HG03432 (cell line): ENCODE results near the gene OR51B4.
"Not testable (repeated sequence)": the region's sequence is repeated elsewhere in the genome, so short reads cannot be mapped to it uniquely, and the experiment has no call there.

Experiments used
- ATAC-seq: cut with Tn5 transposase; IDR thresholded peaks from one replicate; pipeline ENCODE4 v1.9.1; 2021; ENCODE audit warnings: mild to moderate bottlenecking, moderate library complexity; ENCODE audit not compliant: unreplicated experiment

Gene OR51B4

DNA sequence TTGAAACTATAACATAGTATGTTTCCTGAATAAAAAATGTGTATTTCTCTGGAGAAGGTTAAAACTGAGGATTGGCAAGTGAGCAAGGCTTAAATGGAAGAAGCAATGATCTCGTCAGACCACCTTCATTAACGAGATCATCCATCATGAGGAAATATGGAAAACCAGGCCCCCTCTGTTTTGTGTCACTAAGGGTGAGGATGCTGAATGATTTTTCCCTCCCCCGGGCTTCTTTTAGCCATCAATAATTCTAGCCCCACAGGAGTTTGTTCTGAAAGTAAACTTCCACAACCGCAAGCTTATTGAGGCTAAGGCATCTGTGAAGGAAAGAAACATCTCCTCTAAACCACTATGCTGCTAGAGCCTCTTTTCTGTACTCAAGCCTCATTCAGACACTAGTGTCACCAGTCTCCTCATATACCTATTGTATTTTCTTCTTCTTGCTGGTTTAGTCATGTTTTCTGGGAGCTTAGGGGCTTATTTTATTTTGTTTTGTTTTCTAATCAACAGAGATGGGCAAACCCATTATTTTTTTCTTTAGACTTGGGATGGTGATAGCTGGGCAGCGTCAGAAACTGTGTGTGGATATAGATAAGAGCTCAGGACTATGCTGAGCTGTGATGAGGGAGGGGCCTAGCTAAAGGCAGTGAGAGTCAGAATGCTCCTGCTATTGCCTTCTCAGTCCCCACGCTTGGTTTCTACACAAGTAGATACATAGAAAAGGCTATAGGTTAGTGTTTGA, 26.2 kb downstream of the OR51B4 start:
- no peak for ATAC-seq

DNA sequence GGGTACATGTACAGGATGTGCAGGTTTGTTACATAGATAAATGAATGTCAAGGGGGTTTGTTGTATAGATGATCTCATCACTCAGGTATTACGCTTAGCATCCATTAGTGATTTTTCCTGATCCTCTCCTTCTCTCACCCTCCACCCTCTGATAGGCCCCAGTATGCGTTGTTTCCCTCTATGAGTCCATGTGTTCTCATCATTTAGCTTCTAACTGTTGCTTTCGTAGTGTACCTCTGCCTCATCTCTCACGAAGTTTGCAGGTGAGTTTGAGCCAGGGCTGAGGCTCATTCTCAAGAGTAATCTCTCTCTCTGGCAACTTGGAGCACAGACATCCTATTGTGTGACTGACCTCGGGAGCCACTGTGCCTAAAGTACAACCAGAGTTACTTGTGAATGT, 27.4 kb downstream of the OR51B4 start:
- ATAC-seq, result no peak

DNA sequence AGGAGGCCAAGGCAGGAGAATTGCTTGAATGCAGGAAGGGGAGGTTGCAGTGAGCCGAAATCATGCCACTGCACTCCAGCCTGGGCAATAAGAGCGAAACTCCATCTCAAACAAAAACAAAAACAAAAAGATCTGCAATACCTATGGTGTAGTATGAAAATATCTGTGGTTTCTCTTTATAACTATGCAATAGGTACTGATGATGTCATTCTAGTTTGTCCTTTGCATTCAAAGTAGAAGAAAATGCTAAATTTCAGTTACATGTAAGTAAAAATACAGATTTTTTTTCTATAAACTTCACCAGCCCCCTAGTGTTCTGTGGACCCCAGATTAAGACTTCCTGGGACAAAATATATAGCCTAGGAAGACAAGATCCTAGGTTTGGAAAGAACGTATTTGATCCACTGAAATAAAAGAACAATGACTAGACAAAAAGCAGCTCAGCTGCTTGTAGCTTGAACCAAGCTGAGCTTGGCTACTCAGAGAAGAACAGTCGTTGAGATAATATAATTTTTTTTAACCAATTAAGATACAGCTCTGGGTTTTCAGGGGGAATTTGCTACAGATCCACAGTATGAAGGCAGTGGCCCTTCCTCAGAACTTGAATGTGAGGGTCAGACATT, 29.2 kb downstream of the OR51B4 start:
- no peak for ATAC-seq

DNA sequence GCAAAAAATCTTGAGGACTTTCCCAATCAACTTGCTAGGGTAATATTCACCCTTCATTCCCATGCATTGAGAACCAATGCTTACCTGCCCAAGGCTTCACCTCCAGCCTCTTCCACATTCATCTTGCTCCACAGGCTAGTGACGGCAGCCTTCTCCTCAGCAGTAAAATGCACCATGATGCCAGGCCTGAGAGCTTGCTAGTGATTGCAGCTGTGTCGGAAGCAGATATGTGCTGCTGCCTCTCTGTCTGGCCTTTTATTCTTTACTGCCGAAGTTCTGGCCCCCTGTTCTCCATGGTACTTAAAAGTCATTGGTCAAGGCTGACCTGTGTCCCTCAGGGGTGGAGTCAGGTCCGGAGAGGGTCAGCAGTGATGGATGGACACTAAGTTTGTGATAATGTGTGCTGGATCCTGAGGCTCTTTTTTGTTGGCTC, 32.0 kb downstream of the OR51B4 start, which contains the start of gene HBE1:
HBE1 (minus strand) TSS at position 231 of the 433 bp plus-strand sequence; CDS start at position 176, 55 bp downstream.
- ATAC-seq, result no peak

DNA sequence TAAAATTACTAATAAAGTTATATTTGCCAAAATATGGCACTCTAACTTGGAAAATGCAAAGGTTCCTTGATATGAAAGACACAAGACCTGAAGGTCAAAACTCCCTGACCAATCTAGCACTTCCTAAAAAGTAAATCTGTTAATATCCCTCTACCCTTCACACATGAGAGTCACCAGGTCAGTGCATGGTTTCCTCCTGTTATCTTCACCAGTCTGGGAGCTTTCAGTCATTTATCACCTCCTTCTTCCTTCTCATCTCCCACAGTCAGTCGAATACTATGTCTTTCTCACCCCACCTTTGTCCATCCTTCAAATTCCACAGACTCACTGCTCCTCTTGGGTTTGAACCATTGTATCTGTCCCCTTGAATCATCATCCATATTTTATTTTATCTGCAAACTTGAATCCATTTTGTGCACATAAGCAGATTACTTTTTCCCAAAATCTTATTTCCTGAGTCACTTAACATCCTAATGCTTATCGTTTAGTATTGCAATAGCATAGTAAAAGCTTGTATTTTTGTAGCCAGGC, 34.6 kb downstream of the OR51B4 start:
- no peak for ATAC-seq

DNA sequence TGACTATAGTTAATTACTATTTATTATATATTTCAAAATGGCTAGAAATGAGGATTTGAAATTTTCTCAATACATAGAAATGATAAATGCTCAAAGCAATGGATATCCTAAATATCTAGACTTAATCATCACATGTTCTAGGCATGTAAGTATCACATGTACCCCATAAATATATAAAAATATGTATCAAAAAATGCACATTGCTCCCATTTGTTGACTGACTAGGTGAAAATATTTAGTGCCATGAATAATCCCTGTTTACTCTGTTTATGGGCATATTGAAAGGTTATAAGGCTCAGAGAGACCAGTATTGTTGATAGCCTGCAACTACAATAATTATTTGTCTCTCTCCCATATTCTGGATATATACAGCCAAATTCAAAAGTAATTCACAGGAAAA, 35.1 kb downstream of the OR51B4 start:
- no peak for ATAC-seq

DNA sequence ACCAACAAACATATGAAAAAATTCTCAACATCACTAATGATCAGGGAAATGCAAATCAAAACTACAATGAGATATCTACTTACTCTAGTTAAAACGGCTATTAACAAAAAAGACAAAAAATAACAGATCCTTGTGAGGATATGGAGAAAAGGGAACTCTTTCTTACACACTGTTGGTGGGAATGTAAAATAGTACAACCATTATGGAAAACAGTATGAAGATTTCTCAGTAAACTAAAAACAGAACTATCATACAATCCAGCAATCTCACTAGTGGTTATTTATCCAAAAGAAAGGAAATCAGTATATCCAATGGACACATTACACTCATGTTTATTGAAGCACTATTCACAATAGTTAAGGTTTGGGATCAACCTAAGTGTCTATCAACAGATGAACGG, 35.9 kb downstream of the OR51B4 start:
- ATAC-seq, result no peak

DNA sequence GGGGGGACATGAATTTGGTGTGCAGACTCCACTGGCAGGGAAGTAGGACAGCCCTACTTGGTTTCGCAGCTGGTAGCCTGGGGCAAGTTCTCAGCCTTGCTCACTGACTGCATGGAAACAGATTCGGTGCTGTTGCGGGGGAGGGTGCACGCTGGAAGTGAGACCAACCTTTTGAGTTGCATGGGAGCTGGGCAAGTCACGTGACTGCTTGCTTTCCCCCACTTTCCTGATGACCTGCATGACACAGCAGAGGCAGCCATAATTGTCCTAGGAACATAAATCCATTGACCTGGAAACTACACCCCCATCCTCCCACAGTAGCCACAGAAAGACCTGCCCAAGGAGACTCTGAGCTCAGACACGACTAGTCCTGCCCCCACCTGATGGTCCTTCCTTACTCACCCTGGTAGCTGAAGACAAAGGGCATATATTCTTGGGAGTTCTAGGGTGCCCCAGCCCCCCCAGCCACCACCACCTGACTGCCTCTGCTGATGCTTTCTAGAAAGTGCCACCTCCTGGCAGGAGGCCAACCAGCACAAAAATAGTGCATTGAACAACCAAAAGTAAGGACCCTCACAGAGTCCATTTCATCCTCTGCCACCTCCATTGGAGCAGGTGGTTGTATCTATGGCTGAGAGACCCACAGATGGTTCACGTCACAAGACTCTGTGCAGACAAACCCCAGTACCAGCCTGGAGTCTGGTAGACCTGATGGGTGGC, 43.0 kb downstream of the OR51B4 start:
- ATAC-seq, result no peak

DNA sequence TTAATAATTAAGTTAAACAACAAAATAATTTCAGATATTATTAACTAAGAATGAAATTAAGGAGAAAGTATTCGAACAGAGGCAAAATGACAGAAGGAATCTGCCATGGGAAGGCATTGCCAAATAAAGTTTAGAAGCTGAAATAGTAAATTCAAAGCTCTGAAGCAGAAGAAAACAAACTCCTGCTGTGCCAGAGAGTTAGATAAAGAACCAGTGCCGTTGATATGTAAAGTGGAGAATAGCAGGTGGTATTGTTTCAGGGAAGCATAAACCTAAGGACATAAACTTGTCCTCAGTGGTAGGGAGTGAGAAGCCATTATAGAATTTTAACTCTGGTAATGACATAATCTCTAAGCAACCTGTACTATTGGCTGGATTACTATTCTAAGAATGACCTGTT, 44.5 kb downstream of the OR51B4 start:
- no peak for ATAC-seq

DNA sequence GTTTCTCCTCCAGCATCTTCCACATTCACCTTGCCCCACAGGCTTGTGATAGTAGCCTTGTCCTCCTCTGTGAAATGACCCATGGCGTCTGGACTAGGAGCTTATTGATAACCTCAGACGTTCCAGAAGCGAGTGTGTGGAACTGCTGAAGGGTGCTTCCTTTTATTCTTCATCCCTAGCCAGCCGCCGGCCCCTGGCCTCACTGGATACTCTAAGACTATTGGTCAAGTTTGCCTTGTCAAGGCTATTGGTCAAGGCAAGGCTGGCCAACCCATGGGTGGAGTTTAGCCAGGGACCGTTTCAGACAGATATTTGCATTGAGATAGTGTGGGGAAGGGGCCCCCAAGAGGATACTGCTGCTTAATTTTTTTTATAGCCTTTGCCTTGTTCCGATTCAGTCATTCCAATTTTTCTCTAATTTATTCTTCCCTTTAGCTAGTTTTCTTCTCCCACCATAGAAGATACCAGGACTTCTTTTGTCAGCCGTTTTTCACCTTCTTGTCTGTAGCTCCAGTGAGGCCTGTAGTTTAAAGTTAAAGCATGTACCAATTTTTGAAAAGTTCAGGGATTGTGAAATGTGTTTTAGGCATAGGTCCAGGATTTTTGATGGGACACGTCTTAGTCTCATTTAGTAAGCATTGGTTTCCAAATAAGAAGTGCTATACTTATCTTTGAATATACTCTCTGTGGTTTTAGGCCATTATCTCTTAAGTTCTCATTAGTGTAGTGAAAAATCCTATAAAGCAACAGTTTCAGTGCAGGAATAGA, 46.9 kb downstream of the OR51B4 start, which contains the start of gene HBG2:
HBG2 (minus strand) TSS at position 136 of the 768 bp plus-strand sequence; CDS start at position 83, 53 bp downstream.
- not testable (repeated sequence) for ATAC-seq

DNA sequence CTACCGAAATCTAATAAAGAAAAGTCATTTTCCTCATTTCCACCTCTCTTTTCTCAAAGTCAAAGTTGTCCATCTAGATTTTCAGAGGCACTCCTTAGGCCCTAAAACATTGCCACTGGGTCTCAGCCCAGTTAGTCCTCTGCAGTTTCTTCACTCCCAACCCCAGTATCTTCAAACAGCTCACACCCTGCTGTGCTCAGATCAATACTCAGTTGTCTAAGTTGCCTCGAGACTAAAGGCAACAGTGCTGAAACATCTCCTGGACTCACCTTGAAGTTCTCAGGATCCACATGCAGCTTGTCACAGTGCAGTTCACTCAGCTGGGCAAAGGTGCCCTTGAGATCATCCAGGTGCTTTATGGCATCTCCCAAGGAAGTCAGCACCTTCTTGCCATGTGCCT, 47.7 kb downstream of the OR51B4 start:
- not testable (repeated sequence) for ATAC-seq

DNA sequence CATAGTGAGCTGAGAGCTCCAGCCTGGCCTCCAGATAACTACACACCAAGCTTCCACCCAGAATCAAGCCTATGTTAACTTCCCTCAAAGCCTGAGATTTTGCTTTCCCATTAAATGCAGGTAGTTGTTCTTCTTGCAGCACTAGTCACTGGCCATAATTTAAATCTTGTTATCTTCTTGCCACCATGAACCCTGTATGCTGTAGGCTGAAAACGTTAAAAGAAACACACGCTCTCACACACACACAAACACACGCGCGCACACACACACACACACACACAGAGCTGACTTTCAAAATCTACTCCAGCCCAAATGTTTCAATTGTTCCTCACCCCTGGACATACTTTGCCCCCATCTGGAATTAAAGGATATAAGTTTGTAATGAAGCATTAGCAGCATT, 48.3 kb downstream of the OR51B4 start:
- not testable (repeated sequence) for ATAC-seq

DNA sequence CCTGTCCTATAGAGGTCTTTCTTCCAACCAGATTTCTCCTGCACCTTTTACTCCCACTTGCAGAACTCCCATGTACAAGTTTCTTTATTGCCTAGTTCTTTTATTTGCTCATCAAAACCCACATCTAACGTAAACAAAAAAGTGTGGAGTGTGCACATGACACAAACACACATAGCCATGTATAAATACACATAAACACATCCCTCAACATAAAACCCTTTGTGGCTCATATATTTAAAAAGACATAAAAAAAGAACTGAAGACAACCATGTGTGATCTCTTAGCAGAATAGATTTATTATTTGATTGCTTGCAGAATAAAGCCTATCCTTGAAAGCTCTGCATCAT, 48.9 kb downstream of the OR51B4 start:
- ATAC-seq, result no peak

DNA sequence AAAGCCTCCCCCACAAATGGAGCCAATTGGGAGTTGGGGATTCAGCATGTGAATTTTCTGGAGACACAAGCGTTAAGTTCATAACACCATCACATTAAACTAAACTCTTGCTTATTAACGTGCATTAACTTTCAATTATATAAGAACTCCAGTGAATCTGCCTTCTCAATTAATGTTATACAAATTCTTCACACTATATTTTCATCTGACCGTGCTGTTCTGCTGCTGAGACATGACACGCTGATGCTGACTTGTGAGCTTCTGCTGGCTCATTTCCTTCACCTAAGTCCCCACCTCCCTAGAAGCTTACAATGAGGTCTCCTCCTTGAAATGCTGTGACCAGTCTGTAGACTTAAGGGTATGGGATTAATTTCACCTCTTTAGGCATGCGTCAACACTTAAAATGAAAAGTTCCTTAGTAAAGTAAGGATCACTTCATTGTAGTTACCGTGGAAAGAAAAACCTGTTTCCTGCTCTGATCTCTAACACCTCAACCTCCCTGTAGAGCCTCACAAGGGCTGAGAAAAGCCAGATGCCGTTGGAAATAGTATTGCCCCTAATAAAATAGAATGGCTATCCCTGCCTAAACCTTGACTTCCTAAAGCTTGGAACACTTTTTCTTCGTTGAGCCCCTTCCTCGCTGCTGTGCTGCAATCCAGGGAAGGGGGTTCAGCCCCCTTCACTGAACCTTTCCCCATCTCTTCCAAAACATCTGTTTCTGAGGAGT, 49.4 kb downstream of the OR51B4 start:
- ATAC-seq, result no peak

DNA sequence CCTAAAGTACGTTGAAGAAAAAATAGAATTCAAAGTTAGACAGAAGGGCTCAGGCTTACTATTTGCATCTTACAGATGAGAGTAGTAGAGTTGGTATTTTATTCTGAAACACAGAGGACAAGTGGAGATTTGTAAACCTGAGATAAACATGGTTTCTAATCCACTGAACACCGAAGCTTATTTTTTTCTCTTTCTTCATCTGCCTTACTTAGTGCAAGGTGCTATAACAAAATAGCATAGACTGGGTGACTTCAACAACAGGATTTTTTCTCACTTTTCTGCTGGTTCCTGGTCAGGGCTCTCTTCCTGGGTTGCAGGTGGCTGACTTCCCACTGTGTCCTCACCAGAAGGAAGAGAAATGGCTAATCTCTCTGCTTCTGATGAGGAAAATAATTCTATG, 50.0 kb downstream of the OR51B4 start:
- no peak for ATAC-seq
